ENCODE data around the gene ERMP1. TPM values are rescaled to one million over a fixed set of nuclear protein-coding genes. Genes with fewer than 3 reads are reported as not detected.
"Not testable (repeated sequence)": the region's sequence is repeated elsewhere in the genome, so short reads cannot be mapped to it uniquely, and the experiment has no call there.

ERMP1 gene, protein sequence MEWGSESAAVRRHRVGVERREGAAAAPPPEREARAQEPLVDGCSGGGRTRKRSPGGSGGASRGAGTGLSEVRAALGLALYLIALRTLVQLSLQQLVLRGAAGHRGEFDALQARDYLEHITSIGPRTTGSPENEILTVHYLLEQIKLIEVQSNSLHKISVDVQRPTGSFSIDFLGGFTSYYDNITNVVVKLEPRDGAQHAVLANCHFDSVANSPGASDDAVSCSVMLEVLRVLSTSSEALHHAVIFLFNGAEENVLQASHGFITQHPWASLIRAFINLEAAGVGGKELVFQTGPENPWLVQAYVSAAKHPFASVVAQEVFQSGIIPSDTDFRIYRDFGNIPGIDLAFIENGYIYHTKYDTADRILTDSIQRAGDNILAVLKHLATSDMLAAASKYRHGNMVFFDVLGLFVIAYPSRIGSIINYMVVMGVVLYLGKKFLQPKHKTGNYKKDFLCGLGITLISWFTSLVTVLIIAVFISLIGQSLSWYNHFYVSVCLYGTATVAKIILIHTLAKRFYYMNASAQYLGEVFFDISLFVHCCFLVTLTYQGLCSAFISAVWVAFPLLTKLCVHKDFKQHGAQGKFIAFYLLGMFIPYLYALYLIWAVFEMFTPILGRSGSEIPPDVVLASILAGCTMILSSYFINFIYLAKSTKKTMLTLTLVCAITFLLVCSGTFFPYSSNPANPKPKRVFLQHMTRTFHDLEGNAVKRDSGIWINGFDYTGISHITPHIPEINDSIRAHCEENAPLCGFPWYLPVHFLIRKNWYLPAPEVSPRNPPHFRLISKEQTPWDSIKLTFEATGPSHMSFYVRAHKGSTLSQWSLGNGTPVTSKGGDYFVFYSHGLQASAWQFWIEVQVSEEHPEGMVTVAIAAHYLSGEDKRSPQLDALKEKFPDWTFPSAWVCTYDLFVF
- total RNA-seq = 10 to 100 TPM; 12.1 to 23.5 (median 17.7) TPM
- 26.6 TPM for total RNA-seq (2013)
- total RNA-seq = 8.3 to 66.0 (median 32.3) reads per million in 29 experiments

DNA sequence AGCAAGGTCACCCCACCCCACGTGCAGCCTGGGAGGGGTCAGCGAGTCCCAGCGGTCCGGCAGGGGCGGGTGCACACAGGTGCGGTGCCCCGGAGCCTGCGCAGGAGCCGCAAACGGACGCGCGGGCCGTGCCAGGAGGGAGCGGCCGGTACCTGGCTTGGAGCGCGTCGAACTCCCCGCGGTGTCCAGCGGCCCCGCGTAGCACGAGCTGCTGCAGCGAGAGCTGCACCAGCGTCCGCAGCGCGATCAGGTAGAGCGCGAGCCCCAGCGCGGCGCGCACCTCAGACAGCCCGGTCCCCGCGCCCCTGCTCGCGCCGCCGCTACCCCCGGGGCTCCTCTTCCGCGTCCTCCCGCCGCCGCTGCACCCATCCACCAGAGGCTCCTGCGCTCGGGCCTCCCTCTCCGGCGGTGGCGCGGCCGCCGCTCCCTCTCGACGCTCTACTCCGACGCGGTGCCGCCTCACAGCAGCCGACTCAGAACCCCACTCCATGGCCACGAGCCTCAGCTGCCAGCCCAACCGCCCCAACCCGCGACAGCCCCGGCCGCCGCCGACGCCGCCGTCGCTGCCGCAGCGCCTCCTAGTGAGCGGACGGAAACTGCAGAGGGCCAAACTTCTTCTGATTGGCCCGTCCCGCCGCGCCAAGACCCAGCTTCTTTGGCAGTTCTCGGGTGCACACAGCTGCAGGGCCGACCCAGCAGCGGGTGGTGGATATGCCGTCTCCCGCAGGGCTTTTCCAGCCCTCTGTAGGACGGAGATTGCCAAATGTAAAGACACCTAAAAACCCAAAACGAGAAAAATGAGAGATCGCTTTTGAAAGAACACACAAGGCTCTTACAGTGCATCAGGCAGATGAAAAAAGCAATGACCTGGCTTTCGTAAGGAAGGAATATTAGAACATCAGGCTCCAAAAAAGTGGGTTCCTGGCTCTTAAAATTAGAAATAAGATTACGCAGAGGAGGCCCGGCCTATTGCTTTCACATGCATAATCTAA lies at the start of gene ERMP1:
Gene ERMP1 (minus strand): TSS at position 580 of the 992 bp plus-strand sequence. CDS start 90 bp downstream, at position 490.
- WGBS (ENCODE audit: insufficient coverage) = under 1% methylated on average over 89 of the region's 95 CpGs
- Histone ChIP-seq H3K4me1 (ENCODE audit: control insufficient read depth in 1 of 2, extremely low read depth in 1 of 2, insufficient read depth in 2 of 2, low read length in 2 of 2) (peaks cover 16 to 21% of the 10 kb centered on the region in 2 experiments), H3K4me3 (ENCODE audit: control insufficient read depth in 1 of 2, extremely low read depth in 1 of 2, low read length in 1 of 2) (peak within 1 kb of the TSS; percentile 69 to 74), H3K27me3 (replicated peaks in 1 of 2; ENCODE audit: control insufficient read depth in 2 of 2, extremely low read depth in 1 of 2, insufficient read depth in 2 of 2, low read length in 1 of 2) (no peaks in the 10 kb centered on the region), H3K9me3 (no peaks in the 10 kb centered on the region), H3K27ac (ENCODE audit: low read length) (no peak within 1 kb of the TSS), H3K36me3 (ENCODE audit: control insufficient read depth in 2 of 2, extremely low read depth in 1 of 2, insufficient read depth in 1 of 2, low read length in 1 of 2) (peaks cover 0 to 9% of the 10 kb centered on the region in 2 donors)
- no peaks in the 10 kb centered on the region for H3K27me3 Mint-ChIP-seq
- H3K27ac Mint-ChIP-seq = peak within 1 kb of the TSS; percentile 96
- H3K4me3 Mint-ChIP-seq = peak within 1 kb of the TSS; percentile 84 to 93 (median 91)
- ATAC-seq (replicated peaks in 1 of 4) = peak; percentile 89 to 93 (median 90)
- CTCF ChIA-PET = interaction anchor here (0.6 to 4.8 kb wide), 20 partner anchors 9 to 382 kb away, joined by 3 to 30 read pairs (median 4); partner anchors contain the start of genes CD274 (in 1 of the 2) and RIC1 (in 1 of the 2)
- peaks cover 47 to 60% (median 50%) of the 10 kb centered on the region in 3 donors for H3K4me1 Mint-ChIP-seq
- peak; percentile 78 to 94 (median 87) for DNase-seq
- POLR2A ChIA-PET = interaction anchor here (0.6 to 0.9 kb wide), 3 partner anchors 9 to 580 kb away, joined by 3 to 7 read pairs (median 3); partner anchors contain the start of gene UHRF2 (in 1 of the 2)
- H3K9me3 Mint-ChIP-seq = no peaks in the 10 kb centered on the region
- peaks cover 5% of the 10 kb centered on the region for H3K36me3 Mint-ChIP-seq

DNA sequence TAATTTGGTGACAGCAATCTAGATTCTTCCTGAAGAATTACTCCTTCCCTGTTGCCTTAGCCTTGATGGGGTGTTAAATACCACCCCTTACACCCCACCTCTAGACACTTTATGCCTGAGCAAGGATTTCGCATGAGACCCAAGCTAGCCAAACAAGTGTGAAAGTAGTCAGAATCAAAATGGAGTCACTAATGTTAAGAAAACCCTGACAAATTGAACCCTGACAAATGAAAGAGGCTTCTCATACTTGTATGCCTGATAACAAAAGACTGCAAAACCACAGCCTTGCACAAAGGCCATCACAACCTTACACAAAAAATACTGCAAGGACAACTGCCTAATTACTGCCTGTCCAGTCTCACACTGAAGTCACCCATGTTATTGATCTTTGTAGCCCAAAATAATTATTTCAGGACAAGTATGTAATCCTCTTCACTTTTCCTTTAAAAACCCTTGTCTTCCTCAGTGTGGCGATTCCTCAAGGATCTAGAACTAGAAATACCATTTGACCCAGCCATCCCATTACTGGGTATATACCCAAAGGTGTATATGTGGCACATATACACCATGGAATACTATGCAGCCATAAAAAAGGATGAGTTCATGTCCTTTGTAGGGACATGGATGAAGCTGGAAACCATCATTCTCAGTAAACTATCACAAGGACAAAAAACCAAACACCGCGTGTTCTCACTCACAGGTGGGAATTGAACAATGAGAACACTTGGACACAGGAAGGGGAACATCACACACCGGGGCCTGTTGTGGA lies 49.5 kb upstream of the ERMP1 start:
- H3K4me3 ChIP-seq (ENCODE audit: control insufficient read depth in 1 of 2, extremely low read depth in 1 of 2, low read length in 1 of 2); H3K4me1 Mint-ChIP-seq; H3K36me3 Mint-ChIP-seq; H3K36me3 ChIP-seq (ENCODE audit: control insufficient read depth in 2 of 2, extremely low read depth in 1 of 2, insufficient read depth in 1 of 2, low read length in 1 of 2); H3K9me3 ChIP-seq; DNase-seq; H3K27ac ChIP-seq (ENCODE audit: low read length); ATAC-seq (replicated peaks in 1 of 4); H3K4me3 Mint-ChIP-seq; H3K9me3 Mint-ChIP-seq; H3K27me3 Mint-ChIP-seq; H3K27me3 ChIP-seq (replicated peaks in 1 of 2; ENCODE audit: control insufficient read depth in 2 of 2, extremely low read depth in 1 of 2, insufficient read depth in 2 of 2, low read length in 1 of 2); H3K27ac Mint-ChIP-seq; POLR2A ChIA-PET: not testable (repeated sequence)
- CTCF ChIA-PET = interaction anchor here in 1 of 2 donors (0.6 to 0.9 kb wide), 2 partner anchors 137 to 424 kb away, joined by 3 read pairs; no protein-coding TSS in a partner anchor
- peaks cover 0 to 11% of the 10 kb centered on the region in 2 experiments for H3K4me1 ChIP-seq (ENCODE audit: control insufficient read depth in 1 of 2, extremely low read depth in 1 of 2, insufficient read depth in 2 of 2, low read length in 2 of 2)
- WGBS (ENCODE audit: insufficient coverage) = 100% methylated on average over 1 of the region's 5 CpGs

DNA sequence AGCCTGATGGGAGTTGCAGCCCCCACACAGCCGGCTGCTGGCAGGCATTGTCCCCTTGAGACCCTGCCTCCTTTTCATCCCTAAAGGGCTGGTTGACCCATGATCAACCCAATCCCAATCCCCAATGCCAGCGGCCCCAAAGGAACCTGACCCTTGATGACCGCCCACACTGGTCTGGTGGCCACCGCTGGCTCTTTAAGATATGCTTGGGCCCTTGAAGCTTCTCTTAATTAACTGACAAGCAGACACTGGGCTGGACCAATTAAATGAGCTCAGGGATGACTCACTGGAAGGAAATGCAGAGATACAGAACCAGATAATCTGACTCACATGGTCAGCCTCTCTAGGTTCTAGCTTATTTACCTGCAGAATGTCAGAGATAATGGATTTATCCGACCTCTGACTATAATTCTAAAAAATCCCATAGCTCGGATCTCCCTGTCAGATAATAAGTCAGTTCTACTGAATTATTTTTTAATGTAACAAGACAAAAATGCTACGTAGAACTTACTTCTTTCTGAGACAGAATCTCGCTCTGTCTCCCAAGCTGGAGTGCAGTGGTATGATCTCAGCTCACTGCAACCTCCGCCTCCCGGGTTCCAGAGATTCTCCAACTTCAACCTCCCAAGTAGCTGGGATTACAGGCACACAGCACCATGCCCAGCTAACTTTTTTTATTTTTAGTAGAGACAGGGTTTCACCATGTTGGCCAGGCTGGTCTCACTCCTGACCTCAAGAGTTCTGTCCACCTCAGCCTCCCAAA lies 46.7 kb upstream of the ERMP1 start:
- Mint-ChIP-seq H3K4me1 (peaks cover 0 to 9% (median 4%) of the 10 kb centered on the region in 3 donors), H3K9me3 (no peaks in the 10 kb centered on the region), H3K4me3 (no peak overlapping the region), H3K27me3 (no peaks in the 10 kb centered on the region), H3K27ac (no peak overlapping the region), H3K36me3 (peaks cover 12% of the 10 kb centered on the region)
- no peak for DNase-seq
- 93% methylated on average over 6 of the region's 10 CpGs for WGBS (ENCODE audit: insufficient coverage)
- Histone ChIP-seq H3K4me1 (ENCODE audit: control insufficient read depth in 1 of 2, extremely low read depth in 1 of 2, insufficient read depth in 2 of 2, low read length in 2 of 2) (no peaks in the 10 kb centered on the region), H3K9me3 (no peaks in the 10 kb centered on the region), H3K36me3 (ENCODE audit: control insufficient read depth in 2 of 2, extremely low read depth in 1 of 2, insufficient read depth in 1 of 2, low read length in 1 of 2) (peaks cover 0 to 3% of the 10 kb centered on the region in 2 donors), H3K4me3 (ENCODE audit: control insufficient read depth in 1 of 2, extremely low read depth in 1 of 2, low read length in 1 of 2) (no peak overlapping the region), H3K27ac (ENCODE audit: low read length) (no peak overlapping the region), H3K27me3 (replicated peaks in 1 of 2; ENCODE audit: control insufficient read depth in 2 of 2, extremely low read depth in 1 of 2, insufficient read depth in 2 of 2, low read length in 1 of 2) (no peaks in the 10 kb centered on the region)
- ChIA-PET CTCF (interaction anchor here (0.6 to 0.7 kb wide), 6 partner anchors 9 to 707 kb away, joined by 3 to 7 read pairs (median 4); no protein-coding TSS in a partner anchor), POLR2A (interaction anchor here in 1 of 2 donors (0.5 kb wide), 1 partner anchor 409 kb away, joined by 3 read pairs; no protein-coding TSS in a partner anchor)
- peak in 1 of 4 experiments; percentile 65 for ATAC-seq (replicated peaks in 1 of 4)

DNA sequence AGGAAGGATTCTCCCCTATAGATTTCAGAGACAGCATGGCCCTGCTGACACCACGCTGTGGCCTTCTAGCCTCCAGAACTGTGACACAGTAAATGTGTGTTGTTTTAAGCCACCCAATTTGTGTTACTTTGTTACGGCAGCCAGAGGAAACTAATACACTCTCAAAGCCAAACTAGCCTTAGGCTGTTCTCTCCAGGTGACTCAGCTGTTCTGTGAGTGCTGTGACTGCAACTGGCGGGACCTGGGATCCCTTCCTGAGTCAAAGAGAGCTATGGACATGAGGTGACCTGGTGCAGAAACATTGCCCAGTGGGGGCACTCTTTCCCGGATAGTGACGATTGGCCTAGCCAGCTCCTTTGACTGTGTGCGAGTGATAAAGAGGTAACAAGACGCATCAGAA lies 43.8 kb upstream of the ERMP1 start:
- H3K27ac Mint-ChIP-seq = no peak overlapping the region
- no peak overlapping the region for H3K27ac ChIP-seq (ENCODE audit: low read length)
- H3K27me3 Mint-ChIP-seq = no peaks in the 10 kb centered on the region
- H3K9me3 Mint-ChIP-seq = no peaks in the 10 kb centered on the region
- peaks cover 0 to 1% of the 10 kb centered on the region in 2 donors for H3K36me3 ChIP-seq (ENCODE audit: control insufficient read depth in 2 of 2, extremely low read depth in 1 of 2, insufficient read depth in 1 of 2, low read length in 1 of 2)
- ATAC-seq (replicated peaks in 1 of 4) (no peak), DNase-seq (no peak)
- H3K4me1 Mint-ChIP-seq = peaks cover 10 to 16% (median 16%) of the 10 kb centered on the region in 3 donors
- POLR2A ChIA-PET = no interaction called here
- no peak overlapping the region for H3K4me3 Mint-ChIP-seq
- 91% methylated on average over 6 of the region's 7 CpGs for WGBS (ENCODE audit: insufficient coverage)
- H3K27me3 ChIP-seq (replicated peaks in 1 of 2; ENCODE audit: control insufficient read depth in 2 of 2, extremely low read depth in 1 of 2, insufficient read depth in 2 of 2, low read length in 1 of 2) = no peaks in the 10 kb centered on the region
- H3K4me3 ChIP-seq (ENCODE audit: control insufficient read depth in 1 of 2, extremely low read depth in 1 of 2, low read length in 1 of 2) = no peak overlapping the region
- H3K4me1 ChIP-seq (ENCODE audit: control insufficient read depth in 1 of 2, extremely low read depth in 1 of 2, insufficient read depth in 2 of 2, low read length in 2 of 2) = peaks cover 0 to 4% of the 10 kb centered on the region in 2 experiments
- H3K36me3 Mint-ChIP-seq = peaks cover 22% of the 10 kb centered on the region
- H3K9me3 ChIP-seq = no peaks in the 10 kb centered on the region
- CTCF ChIA-PET = interaction anchor here in 1 of 2 donors (0.5 to 0.7 kb wide), 2 partner anchors 45 to 91 kb away, joined by 3 to 5 read pairs; no protein-coding TSS in a partner anchor

DNA sequence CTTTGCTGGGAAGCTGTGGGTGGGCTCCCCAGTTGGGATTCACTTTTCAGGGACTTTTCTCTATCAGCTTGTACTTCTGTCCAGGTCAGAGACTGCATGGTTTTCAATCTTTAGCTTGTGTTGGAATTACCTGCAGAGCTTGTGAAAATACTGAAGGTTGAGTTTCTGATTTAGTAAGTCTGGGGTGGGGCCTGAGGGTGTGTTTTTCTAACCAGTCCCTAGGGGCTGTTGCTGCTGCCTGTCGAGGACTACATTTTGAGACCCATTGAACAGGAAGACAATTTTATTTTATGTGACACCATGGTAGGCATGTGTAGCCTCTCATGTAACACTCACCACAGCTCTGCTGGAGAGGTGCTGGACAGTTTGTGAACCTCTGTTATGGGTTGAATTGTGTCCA lies 43.1 kb upstream of the ERMP1 start:
- no peak overlapping the region for H3K27ac Mint-ChIP-seq
- ChIA-PET CTCF (no interaction called here), POLR2A (no interaction called here)
- DNase-seq = no peak
- Histone ChIP-seq H3K4me3 (ENCODE audit: control insufficient read depth in 1 of 2, extremely low read depth in 1 of 2, low read length in 1 of 2) (no peak overlapping the region), H3K27ac (ENCODE audit: low read length) (no peak overlapping the region), H3K4me1 (ENCODE audit: control insufficient read depth in 1 of 2, extremely low read depth in 1 of 2, insufficient read depth in 2 of 2, low read length in 2 of 2) (peaks cover 0 to 4% of the 10 kb centered on the region in 2 experiments), H3K27me3 (replicated peaks in 1 of 2; ENCODE audit: control insufficient read depth in 2 of 2, extremely low read depth in 1 of 2, insufficient read depth in 2 of 2, low read length in 1 of 2) (no peaks in the 10 kb centered on the region), H3K9me3 (no peaks in the 10 kb centered on the region), H3K36me3 (ENCODE audit: control insufficient read depth in 2 of 2, extremely low read depth in 1 of 2, insufficient read depth in 1 of 2, low read length in 1 of 2) (no peaks in the 10 kb centered on the region)
- H3K4me1 Mint-ChIP-seq = peaks cover 10 to 16% (median 16%) of the 10 kb centered on the region in 3 donors
- no peak for ATAC-seq (replicated peaks in 1 of 4)
- H3K4me3 Mint-ChIP-seq = no peak overlapping the region
- WGBS (ENCODE audit: insufficient coverage) = no CpG with 5 or more reads among the region's 1 CpG
- peaks cover 22% of the 10 kb centered on the region for H3K36me3 Mint-ChIP-seq
- no peaks in the 10 kb centered on the region for H3K9me3 Mint-ChIP-seq
- no peaks in the 10 kb centered on the region for H3K27me3 Mint-ChIP-seq

Data from T-cell (primary cell).